ENCODE measurements around the gene CA14.
"Not testable (repeated sequence)": the region's sequence is repeated elsewhere in the genome, so short reads cannot be mapped to it uniquely, and the experiment has no call there.

The CA14 gene

DNA sequence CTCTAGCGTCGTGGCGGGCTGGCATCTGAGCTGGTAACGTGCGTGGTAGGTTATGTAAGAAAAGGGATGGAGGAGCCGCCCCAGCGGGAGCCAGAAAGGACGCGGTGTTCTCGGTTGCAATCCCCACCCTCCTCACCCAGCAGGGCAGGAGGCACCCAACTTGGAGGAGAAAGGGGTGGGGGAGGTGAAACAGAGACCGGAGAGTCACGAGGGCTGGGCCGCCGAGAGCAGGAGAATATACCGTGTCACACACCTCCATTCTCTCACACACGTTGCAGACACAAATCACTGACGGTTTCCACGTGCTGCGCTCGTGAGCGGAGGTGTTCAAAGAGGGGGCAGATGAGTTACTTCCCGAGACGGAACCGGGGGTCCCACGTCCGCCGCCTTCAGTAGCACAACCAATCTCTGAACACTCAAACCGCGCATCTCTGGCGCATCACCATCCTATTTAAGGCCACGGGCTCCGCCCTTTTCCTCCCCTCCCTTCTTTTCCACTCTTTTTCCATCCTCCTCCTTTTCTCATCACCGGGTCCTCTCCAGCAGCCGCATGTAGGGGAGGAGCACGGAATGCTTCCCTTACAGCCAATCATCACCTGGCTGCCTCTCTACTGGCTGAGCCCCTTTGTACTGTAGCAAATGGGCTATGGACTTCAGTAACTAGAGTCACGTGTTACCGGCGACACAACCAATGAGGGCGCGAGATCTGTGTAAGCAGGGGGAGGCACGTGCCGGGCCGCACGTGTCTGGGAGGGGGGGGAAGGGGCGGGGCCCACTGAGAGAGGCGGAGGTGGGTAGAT, 24.4 kb downstream of the CA14 start, which contains the start of gene CIART:
CIART (plus strand) TSS at position 797 of the 800 bp plus-strand sequence. CDS start 714 bp downstream, outside the sequence.
- peak; percentile 99 for DNase-seq

- peak; percentile 61 for DNase-seq
Observed at GRCh38 chr1:150282558-150282958, 25.0 kb downstream of the CA14 start.

DNA sequence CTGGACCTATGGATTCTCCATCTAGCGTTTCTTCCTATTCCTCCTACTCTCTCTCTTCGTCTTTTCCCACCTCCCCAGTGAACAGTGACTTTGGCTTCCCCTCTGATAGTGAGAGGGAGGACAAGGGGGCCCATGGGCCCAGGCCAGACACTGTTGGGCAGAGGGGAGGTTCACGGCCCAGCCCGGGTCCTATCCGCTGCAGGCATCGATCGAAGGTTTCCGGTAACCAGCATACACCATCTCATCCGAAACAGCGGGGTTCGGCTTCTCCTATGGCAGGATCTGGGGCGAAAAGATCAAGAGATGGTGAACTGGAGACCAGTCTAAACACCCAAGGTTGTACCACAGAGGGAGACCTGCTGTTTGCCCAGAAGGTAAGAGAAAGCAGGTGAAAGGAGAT, 25.7 kb downstream of the CA14 start:
- DNase-seq: no peak

- DNase-seq: no peak
Observed at GRCh38 chr1:150288382-150288781, 30.8 kb downstream of the CA14 start.

DNA sequence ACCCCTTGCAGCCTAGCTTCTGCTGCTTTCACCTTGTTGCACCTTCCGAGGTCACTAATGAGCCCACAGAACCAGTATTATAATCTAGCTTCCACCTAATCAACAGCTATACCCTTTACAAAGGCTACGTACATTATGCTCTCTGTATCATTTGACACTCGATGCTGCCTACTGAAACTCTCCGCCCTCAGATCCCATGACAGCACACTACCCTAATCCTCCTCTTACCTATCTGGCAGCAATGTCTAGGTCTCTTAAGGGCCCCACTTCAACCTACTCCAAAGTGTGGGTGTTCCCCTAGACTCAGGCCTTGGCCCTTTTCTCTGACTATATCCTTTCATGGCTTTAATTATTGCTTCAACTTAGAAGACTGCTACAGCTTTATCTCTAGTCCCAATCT, 31.2 kb downstream of the CA14 start:
- no peak for DNase-seq

DNA sequence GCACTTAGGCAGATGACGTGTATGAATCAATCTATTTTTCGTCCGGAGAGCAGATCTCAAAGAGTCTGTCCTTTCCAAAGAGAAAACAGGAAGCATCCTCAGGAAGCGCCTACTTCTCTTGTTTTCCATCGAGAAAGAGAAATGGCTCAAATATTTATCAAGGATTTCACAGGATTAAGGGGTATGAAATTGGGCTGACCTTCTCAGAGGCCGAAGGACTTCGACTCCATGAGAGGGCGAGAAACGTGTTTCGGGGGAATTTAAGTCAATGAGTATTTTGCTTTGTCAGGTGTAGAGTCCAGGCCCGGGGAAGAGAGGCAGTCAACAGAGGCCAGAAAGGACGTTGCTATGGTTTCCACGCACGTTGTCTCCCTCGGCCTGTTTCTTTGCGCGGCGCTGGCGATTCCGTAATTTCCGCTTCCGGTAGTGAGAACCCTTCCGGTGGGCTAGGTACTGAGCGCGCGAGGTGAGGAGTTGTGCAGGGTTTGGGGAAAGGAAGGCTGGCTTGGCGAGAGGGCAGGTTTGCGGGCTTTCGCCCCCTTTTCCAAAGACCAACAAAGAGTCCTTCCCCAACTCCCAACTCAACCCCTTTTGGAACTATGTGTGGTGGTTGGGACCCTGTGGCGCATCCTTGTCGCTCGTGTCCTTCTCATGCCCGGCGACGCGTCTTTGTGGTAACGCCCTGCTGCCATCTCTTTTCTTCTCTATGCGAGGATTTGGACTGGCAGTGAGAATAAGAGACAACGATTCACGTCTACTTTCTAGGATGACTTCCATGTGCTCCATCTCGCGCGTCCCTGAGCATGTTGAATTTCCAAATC, 36.1 kb downstream of the CA14 start, which contains the start of gene MRPS21:
MRPS21 (plus strand) TSS at position 429 of the 821 bp plus-strand sequence. CDS start 506 bp downstream, outside the sequence.
- DNase-seq: peak; percentile 88

- DNase-seq: no peak
Observed at GRCh38 chr1:150295476-150295875, 37.9 kb downstream of the CA14 start.

DNA sequence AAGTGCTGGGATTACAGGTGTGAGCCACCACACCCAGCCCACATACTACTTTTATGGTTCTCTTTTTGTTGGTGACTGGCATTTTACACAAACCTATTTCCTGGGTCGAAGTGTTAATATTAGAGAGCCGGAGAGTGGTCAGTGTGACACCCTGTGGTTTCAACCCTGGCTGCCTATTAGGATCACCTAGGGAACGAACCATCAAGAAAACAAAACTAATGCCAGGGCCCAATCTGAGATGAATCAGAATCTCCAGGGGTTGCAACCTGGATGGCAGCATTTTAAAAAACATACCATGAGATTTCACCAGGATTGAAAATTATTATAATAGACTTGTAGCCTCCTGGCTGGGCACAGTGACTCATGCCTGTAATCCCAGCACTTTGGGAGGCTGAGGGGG, 42.1 kb downstream of the CA14 start:
- no peak for DNase-seq

DNA sequence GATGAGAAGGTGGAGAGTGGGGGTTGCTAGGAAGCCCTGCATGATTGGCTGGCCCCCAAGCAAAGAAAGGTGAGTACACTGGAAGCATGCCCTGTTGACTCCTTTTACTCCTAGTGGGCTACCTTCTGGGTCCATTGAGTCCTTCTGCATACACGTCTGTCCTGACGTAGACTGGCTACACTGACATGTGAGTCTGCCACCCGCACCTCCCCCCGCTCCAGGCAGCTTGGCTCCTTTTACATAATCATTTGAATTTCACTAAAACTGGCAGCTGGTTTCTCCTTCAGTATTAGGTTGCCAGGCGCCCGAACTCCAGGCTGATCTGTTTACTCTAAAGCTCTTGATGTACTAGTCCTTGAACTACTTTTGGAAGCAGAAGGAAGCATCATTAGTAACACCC, 44.8 kb downstream of the CA14 start:
- DNase-seq: no peak

DNA sequence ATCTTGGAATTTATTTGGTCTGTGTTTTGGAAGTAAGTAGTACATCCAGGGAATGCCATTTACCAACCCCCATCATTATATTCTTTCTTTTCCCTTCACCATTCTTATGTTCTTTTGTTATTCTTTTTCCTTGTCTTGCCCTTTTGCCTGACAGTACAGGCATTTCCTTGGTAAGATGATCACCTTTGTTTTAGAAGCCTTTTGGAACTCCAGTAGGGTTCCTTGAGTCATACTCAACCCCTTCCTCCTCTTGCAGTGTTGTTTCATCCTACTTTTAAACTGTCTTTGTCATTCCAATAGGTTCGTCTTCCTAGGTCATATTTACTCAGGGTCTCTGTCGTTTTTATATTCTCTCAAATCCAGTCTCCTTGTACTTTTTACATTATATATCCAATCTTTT, 45.3 kb downstream of the CA14 start:
- no peak for DNase-seq

- not testable (repeated sequence) for DNase-seq
Observed at GRCh38 chr1:150308585-150308984, 51.0 kb downstream of the CA14 start.

GRCh38 chr1:150309758-150310508, 52.4 kb downstream of the CA14 start:
- DNase-seq: peak; percentile 65

DNA sequence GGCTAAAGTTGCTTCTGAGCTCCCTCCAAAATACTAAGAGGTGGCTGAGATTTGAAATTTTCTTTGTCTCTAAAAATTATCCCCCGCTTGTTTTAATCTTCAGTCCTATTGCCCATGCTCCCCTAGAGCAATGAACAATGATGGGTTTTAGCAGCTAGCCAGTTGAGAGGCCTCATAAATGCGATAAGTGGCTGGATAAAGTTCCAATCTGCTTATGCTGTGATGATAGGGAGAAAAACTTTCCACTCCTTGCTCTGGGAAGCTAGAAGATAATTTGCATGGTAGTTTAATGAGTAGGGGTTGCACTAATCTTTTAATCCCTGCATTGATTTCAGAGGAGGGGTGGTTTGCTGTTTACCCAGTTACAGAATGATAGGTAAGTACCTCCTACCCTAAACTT, 54.2 kb downstream of the CA14 start:
- DNase-seq: no peak

Data from COR-L47 (cell line).